Stimulated activated CD4-positive, alpha-beta T cell treated with anti-CD3 and anti-CD28 coated beads, Interleukin-1b, Interleukin-23, amount 100 ng/mL, for 1 hour (primary cell): ENCODE data around the gene PLCXD3.

Source experiments
- DNase-seq, 2 donors: peaks; one replicate each; pipeline ENCODE4 v3.0.0-alpha.2; 2020; ENCODE audit warnings: low read depth in 2 of 2

PLCXD3 gene, protein sequence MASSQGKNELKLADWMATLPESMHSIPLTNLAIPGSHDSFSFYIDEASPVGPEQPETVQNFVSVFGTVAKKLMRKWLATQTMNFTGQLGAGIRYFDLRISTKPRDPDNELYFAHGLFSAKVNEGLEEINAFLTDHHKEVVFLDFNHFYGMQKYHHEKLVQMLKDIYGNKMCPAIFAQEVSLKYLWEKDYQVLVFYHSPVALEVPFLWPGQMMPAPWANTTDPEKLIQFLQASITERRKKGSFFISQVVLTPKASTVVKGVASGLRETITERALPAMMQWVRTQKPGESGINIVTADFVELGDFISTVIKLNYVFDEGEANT

DNA sequence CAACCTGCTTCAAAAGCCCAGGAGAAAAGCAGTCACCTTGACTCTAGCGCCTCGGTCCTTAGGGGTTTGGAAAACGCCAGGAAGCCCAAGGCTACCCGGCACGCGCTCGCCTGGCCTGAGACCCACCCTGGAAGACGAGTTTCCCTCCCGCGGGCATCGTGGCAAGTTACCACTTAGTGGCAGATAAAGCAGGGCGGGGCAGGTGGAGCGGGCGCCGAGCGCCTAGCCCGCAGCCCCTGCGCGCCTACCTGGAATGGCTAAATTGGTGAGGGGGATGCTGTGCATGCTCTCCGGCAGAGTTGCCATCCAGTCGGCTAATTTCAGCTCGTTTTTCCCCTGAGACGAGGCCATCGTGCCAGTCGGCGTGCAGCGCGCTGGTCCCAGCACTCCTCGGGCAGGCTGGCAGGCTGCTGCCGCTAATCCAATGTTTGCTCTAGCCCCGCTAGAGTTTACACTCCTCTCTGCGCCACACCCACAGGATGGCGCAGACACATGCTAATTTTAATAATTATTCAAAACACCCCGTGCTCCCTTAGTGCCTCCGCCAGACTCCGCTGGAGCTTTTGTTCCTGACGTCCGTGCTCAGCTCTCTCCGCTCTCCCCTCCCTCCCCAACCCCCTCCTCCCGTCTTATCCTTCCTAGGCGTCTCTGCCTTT lies at the start of gene PLCXD3:
Gene PLCXD3 (minus strand): TSS at position 426 of the 656 bp plus-strand sequence. CDS start 75 bp downstream, at position 351.
- no peak for DNase-seq

DNA sequence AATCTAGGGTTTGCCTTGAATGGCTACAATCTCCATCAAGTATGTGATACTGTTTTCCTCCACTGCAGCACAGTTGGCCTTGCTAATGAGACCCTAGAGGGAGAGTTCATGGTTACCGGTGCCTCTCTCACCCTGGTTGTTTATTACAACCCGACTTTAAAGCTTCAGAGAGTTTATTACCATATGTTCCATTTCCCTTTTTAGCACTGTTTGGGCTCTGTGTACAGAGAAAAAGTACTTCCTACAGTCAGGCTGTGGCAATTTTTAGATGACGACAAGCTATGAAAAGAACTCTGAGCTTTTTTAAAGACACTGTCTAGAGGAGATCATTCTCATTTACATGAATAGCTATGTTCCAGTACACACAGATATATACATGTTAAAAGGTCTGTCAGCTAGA lies 48.8 kb upstream of the PLCXD3 start:
- no peak for DNase-seq

DNA sequence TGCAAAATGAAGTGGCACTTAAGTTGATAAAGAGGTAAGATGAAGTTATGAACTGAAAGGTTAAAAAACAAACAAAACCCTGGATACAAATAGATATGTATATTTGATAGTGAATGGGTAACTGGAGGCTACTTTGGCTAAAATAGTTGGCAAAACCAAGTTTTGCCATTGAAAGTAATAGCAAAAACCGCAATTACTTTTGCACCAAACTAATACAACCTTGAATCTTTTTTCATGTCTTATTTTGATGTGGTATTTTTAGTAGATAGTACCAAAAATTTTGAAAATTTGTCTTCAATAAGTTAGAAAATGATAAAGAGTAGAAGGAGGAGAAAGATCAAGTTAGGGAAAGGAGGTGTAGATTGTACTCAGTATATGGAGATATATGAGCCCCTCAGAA lies 47.9 kb upstream of the PLCXD3 start:
- no peak for DNase-seq

DNA sequence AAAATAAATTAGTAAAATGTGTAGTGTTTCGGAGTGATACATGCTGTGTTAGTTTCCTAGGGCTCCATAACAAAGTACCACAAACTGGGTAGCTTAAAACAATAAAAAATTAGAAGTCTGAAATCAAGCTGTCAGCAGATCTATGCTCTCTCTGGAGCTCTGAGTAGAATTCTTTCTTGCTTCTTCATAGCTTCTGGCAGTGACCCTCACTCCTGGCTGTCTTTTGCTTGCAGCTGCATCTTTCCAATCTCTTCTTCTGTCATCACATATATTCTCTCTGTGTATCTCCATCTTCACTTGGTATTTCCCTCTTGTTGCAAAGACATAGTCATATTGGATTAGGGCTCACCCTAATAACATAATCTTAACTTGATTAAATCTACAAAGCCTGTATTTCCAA lies 37.6 kb upstream of the PLCXD3 start:
- DNase-seq = no peak

DNA sequence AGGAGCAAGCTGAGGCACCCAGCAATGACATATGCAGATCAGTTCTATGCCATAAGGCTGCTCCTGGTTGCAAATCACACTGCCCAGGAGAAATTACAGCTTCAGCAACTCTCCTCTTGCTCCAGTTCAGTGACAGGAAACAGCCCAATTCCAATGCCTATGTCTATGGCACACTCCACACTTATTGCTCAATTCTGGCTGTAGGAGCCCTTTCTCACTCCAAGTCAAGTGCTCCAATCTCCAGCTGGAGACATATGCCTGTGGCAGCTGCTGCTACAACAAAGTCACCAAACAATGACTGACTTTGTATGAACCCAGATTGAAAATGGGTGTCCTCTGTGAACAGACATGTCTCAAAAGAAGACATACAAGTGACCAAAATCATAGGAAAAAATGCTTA lies 31.8 kb upstream of the PLCXD3 start:
- DNase-seq = no peak

DNA sequence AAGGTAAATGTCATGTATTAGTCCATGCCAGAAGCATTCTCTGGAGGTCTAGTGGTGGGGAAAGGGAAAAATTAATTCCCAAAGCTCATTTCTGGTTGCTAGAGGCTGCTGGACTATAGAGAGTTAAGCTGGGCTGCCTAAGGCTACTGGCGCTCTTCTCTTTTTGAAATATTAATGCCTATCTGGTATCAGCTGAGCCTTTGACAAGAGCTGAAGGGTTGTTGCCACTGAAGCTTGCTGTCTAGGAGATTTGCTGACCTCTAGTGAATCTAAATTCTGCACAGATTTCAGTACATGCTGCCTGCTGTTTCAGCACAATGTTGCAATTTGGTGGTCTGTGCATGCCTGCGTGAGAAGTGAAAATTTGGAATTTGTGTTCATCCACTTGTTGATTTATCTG lies 29.1 kb upstream of the PLCXD3 start:
- no peak for DNase-seq

DNA sequence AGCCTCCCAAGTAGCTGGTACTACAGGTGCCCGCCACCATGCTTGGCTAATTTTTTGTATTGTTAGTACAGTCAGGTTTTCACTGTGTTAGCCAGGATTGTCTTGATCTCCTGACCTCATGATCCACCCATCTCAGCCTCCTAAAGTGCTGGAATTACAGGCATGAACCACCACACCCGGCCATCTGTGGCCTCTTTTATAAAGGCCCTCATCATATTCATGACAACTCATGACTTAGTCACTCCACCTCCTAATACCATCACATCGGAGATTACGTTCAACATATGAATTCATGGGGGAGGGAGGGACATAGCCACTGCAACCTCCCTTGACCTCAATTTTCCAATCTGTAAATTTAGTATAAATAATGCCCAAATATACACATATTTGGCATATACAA lies 27.2 kb upstream of the PLCXD3 start:
- no peak for DNase-seq

DNA sequence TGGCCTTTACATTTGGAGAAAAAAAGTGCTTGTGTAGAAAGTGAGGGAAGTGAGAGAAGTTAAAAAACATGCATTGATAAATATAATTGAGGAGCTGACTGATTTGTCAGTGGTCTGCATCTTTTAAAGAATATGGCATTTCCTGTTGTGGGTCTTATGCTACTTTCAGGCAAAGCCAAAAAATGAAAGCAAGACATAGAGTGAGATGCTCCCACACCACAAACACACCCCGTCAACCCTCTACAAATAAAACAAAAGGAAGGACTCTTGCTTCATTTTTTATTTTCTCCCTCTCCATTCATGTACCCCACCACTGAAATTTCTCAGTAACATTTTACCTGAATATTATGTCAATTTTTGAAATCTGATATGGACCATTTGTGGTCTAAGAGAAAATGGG lies 22.1 kb upstream of the PLCXD3 start:
- DNase-seq = no peak

DNA sequence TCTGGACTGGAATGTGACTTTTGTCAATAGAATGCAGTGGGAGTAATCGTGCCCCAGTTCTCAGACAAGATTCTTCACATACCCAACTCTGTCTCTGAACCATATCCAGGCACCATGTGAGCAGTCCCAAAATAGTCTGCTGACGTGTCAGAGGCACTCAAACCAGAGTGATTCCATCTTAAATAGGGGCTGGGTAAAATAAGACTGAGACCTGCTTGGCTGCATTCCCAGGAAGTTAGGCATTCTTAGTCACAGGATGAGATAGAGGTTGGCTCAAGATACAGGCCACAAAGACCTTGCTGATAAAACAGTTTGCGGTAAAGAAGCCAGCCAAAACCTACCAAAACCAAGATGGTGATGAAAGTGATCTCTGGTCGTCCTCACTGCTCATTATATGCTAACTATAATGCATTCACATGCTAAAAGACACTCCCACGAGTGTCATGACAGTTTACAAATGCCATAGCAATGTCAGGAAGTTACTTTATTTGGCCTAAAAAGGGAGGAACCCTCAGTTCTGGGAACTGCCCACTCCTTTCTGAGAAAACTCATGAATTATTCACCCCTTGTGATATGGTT lies 16.9 kb upstream of the PLCXD3 start:
- DNase-seq = no peak

DNA sequence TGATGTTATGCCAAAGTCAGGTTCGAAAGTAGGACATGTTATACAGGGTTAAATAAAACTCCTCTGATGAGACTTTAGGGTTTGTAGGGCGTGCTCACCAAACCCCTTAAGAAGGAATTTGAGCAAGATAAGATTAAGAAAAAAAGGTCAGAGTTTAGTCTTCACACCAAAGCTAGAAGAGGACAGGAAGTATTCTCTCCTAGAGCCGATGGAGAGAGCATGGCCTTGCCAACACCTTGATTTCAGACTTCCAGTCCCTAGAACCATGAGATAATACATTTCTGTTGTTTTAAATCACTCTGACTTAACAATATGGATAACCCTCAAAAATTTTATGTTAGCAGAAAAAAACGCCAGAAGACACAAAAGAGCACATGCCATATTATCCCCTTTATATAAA lies 16.3 kb upstream of the PLCXD3 start:
- DNase-seq = no peak

DNA sequence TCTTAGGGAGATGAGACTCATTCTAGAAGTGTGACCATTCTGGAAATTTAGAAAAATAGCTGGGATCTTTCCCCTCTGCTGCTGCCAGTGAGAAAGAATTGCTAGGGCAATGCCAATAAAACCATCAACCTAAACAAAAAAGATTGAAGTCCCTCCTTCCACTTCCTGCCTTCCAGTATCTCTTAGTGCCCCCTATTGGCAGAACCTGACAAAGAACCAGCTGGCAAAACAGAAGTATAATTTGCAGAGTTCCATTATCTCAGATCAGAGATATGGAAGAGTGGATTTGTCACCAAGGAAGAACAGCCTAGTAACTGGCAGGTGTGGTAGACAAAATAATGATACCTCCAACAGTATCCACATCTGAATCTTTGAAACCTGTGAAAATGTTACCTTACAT lies 13.8 kb upstream of the PLCXD3 start:
- DNase-seq = no peak

DNA sequence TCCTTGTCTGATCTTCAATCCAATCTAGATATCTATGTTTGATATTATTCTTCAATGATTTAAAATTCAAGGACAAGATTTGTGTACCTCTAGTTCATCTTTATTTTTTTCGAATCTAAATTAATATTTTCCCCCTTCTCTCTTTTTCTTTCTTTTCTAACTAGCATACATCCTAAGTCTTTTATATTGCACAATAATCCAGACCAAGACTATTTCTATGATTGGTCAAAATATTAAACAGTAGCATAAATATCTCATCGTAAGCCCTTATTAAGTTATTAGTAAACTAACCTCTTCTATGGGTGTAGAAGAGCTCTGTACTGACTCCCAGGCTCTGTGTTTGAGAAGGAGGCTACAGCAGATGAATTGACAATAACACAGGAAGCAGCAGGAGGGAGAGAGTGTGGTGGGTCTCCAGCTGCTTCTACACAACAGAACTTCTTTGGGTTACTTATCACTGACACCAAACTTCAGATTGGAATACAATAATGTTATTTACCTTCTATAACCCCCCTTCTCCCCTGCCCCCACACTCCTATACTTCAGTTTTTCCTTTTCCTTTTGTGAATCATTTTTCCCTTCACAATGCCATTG lies 11.9 kb upstream of the PLCXD3 start:
- no peak for DNase-seq

DNA sequence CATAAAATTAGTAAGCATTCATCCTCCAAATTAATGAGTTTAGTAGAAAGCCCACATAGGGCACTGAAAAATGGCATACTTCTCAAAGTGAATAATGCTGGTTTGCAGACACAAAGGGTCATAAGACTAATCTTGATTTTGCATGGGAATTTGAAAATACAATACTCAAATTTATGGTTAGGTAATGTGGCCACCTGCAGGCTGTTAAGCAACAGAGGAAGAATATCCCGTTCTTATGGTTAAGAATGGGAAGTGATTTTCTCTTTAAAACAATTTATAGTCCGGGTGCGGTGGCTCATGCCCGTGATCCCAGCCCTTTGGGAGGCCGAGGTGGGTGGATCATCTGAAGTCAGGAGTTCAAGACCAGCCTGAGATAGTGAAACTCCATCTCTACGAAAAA lies 9.4 kb upstream of the PLCXD3 start:
- DNase-seq = no peak

DNA sequence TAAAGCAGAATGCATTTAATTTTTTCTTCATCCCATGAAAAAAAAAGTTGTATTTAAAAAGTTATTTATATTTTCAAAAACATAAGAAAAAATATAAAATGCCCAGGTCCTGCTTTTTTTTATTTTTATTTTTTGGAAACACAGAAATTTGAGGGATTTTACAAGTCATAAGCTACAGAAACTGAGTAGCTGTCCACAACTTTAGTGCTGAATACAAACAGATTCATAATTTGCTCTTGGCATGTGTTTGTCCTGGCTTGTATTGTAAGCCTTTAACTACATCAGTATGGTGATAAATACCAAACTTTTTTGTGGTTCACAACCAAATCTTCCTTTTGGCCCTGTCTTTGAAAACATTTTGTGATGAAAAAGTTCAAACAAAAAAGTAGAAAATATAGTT lies 7.5 kb upstream of the PLCXD3 start:
- DNase-seq = no peak

DNA sequence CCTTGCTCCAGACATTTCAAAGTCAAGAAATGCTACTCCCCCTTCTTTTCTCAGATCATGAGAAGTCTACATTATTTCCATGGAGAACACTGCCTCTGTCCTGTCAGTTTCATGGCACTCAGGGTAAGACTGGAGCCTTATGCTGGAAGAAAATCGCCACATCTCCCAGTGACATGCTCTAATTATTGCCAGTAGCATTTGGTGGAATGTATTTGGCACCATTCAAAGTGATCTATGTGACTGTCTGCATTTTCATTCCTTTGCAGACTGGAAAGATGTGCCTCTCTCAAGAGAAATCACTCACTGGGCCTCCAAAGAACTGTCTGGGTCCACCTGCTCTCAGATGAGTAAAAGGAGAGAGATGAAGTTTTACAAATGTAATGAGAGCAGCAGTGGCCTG lies 840 bp upstream of the PLCXD3 start:
- no peak for DNase-seq

DNA sequence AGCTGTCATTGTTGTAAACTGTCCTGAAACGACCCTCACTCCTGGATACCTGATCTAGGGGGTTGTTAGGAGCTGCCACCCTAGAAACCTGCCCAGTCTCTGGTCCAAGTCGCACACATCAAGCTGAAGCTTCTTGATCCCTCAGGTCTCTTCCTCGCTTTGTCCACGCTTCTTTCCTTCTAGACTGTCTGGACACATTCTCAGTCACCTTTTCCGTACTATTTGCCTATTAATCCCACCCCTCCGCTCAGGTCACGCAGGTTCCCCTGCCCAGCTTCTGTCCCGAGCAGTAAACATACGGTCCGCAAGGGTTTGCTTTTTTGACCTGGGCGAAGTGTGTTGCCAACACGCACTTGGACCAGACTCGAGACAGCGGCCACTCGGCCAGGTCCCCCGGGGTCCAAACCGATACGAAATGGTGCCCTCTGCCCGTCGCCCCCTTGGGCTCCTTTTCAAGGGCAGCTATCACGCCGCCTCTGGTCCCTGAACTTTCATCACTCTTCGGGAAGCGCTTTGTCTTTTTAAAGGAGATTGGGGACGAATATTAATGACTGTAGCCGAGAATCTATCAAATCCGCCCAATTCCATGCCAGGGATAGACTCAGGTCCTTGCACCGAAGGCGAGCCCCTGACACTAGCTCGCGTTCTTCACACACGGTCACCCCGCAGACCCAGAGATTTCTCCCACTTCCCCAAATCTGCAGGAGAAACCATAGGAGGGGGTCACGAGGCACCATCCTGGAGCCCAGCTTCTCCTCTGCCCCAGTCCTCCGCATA lies 814 bp downstream of the PLCXD3 start:
- DNase-seq = no peak

DNA sequence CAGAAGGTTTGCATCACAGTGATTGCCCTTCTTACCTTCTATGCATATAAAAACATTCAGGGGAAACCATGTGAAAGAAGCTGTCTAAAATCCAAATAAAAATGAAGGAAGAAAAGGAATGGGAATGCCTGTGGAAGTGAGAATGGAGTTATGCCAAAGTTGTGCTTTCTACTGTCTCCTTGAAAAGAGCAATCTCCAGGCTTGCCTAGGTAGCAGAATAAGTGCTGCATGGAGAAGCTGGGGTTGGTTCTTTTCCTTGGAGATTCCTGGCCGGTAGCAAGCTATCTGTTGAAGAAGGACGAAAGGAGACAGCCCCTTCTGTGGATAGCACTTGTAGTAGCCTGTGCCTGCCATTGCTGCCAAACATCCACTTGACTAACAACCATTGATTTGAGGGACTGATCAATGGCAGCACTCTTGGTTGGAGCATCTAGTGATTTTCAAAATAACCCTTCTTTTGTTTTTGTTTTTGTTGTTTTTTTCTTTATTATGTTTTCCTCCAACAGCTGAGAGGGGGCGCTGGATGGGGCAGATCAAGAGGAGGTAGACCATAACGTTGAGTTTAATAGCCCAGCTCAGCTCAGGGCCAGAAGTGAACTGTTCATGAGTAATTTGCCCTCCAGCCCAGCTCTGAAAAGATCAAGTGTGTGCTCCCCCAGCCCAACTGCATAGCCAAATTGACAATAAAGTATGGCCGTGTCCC lies 1.6 kb downstream of the PLCXD3 start:
- DNase-seq = no peak

DNA sequence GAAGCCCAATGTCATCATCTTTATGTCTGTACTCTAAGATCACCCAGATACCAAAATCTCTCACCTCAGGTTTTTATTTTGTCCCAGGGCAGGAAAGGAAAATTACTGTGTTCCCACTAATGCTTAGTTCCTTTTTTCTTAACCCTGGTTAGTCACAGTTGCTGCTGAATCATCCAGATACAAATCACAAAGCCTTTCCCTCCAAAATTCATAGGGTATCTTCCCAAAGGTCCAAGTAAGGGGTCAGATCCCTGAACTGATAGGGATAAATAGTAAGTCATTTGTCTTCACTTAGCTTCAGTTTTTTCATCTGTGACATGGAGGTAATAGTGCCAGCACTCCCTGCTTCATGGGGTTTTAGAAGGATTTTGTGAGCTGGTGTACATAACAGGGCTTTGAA lies 2.2 kb downstream of the PLCXD3 start:
- no peak for DNase-seq

DNA sequence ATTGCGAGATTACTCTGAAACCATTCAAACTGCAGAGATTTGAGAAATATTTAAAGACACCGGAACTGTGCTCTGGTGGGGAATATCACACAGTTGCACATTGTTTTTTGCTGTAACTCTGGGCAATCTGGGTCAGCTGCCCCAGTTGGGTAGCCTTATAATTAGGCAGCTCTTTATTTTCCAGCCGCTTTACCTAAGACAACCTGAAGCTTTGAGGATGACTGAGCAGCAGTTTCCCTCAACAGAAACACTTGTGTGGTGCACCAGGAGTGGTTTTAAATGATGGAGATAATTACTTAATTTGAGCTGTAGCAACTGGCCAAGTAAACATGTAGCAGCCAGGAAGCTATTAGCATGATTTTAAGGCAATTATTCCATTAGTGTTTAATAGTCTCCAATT lies 2.9 kb downstream of the PLCXD3 start:
- DNase-seq = no peak

DNA sequence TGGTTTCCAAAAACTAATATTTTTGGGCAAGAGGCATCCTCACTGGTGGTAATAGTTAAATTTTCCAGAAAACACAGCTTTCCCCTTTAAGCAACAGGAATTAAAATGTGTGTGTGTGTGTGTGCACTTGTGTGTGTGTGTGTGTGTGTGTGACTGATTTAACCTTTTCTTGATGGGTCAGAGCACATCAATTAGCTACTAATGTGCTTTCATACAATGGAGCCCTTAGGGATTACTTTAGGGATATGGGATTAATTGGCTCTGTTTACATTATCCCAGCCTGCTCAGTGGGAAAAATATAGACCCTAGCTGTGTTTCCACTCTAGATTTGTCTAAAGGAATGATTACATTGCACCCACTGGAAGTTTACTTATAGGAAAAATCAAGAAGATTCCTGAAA lies 6.5 kb downstream of the PLCXD3 start:
- no peak for DNase-seq

DNA sequence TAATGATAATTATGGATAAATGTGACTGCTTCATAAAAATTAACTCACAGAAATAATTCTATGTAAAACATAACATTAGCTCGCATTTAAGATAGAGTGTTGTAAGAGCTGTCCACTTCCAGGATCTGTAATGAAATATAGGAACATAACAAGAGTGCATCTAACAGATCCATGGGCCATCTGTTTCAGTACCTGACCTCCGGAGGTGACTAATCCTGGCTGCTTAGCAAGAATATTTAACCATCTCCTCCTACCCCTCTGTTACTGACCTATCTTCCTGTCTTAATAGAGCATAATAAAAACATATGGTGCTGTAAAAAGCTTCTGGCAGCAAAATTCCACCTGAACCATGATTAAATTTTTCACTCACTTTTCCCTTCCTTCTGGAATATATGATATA lies 7.1 kb downstream of the PLCXD3 start:
- no peak for DNase-seq
